Natural killer cell (primary cell): ENCODE measurements around the gene SERGEF. TPM values are rescaled to one million over a fixed set of nuclear protein-coding genes. Genes with fewer than 3 reads are reported as not detected.

Experiments used
- ATAC-seq, 3 donors: fragments of 150-1000 bp in 2 of 3; fragments of 200-7000 bp in 1 of 3; cut with Tn5 transposase; 1 replicate in 1 of 3; 2 replicates in 2 of 3; pipeline ENCODE4 v1.10.0; 2021; ENCODE audit warnings: mild to moderate bottlenecking in 2 of 3, moderate library complexity in 2 of 3
- DNase-seq, 2 donors: peaks; one replicate each; pipeline versions ENCODE4 v3.0.0 to v3.0.0-alpha.2; 2013 to 2021; ENCODE audit warnings: mixed read lengths in 1 of 2
- H3K27ac ChIP-seq: one replicate; pipeline ENCODE4 v1.5.1; 2013; ENCODE audit warnings: mild to moderate bottlenecking, low read length
- H3K27me3 ChIP-seq: one replicate; pipeline ENCODE4 v1.6.1; 2013; ENCODE audit warnings: low read length; ENCODE audit not compliant: control insufficient read depth, insufficient read depth
- H3K36me3 ChIP-seq: one replicate; pipeline ENCODE4 v1.6.1; 2013; ENCODE audit warnings: low read length; ENCODE audit not compliant: control insufficient read depth, insufficient read depth
- H3K4me1 ChIP-seq: one replicate; pipeline ENCODE4 v1.6.1; 2013; ENCODE audit warnings: low read length; ENCODE audit not compliant: control insufficient read depth, insufficient read depth
- H3K4me3 ChIP-seq: one replicate; pipeline ENCODE4 v1.5.1; 2013; ENCODE audit warnings: low read length
- H3K9me3 ChIP-seq: one replicate; pipeline ENCODE4 v1.6.1; 2013; ENCODE audit warnings: low read length; ENCODE audit not compliant: control insufficient read depth, insufficient read depth
- H3K27ac Mint-ChIP-seq, 2 donors: one replicate each; pipeline ENCODE4 v1.8.0; 2022; ENCODE audit warnings: mild to moderate bottlenecking in 2 of 2, mixed read lengths in 2 of 2, moderate library complexity in 1 of 2
- H3K27me3 Mint-ChIP-seq, 2 donors: one replicate each; pipeline ENCODE4 v1.8.0; 2022; ENCODE audit warnings: low read depth in 2 of 2, mixed read lengths in 2 of 2
- H3K36me3 Mint-ChIP-seq: one replicate; pipeline ENCODE4 v1.8.0; 2022; ENCODE audit warnings: mixed read lengths
- H3K4me1 Mint-ChIP-seq, 2 donors: one replicate each; pipeline ENCODE4 v1.8.0; 2022; ENCODE audit warnings: mixed read lengths in 2 of 2
- H3K4me3 Mint-ChIP-seq: one replicate; pipeline ENCODE4 v1.8.0; 2022; ENCODE audit warnings: mild to moderate bottlenecking, moderate library complexity, mixed read lengths
- H3K9me3 Mint-ChIP-seq, 2 donors: one replicate each; pipeline ENCODE4 v1.8.0; 2022; ENCODE audit warnings: mixed read lengths in 2 of 2
- WGBS: methylation state at CpG from one replicate; pipeline ENCODE4 v1.1.7; 2013; ENCODE audit warnings: missing lambda C conversion rate; ENCODE audit not compliant: insufficient coverage; 5-methylcytosine and 5-hydroxymethylcytosine counted together
- intact Hi-C: fragments of 100-400 bp; cut with micrococcal nuclease; formaldehyde crosslinking; loops from one replicate; pipeline ENCODE4 v1.14.2; 2022
- total RNA-seq, 4 donors: library from RNA; stranded (reverse); fragments of 120-200 nt in 1 of 4; gene quantifications; one replicate each; pipeline versions ENCODE4 v1.2.3 to v1.2.4, GENCODE V29; 2013 to 2022
- TF ChIP-seq, protein P1 (sequence below): fragments of 200-600 bp; IDR thresholded peaks from one replicate; pipeline ENCODE4 v1.8.0; 2022; ENCODE audit warnings: antibody characterized with exemption

Gene SERGEF
- total RNA-seq, 3 donors from 2014 or later (not counting 1 experiment from before 2014, with no cell fraction given), result 67.5 to 78.6 (median 69.4) TPM

- Mint-ChIP-seq H3K36me3 (no peaks in the 10 kb centered on the region), H3K27me3 (no peaks in the 10 kb centered on the region), H3K9me3 (no peaks in the 10 kb centered on the region), H3K4me1 (no peaks in the 10 kb centered on the region), H3K4me3 (no peak overlapping the region), H3K27ac (no peak overlapping the region)
- no peak for ATAC-seq
- intact Hi-C loops, result no loop called here
- DNase-seq, result no peak
- no peak overlapping the region for H3K27ac ChIP-seq
- TF ChIP-seq, protein P1, sequence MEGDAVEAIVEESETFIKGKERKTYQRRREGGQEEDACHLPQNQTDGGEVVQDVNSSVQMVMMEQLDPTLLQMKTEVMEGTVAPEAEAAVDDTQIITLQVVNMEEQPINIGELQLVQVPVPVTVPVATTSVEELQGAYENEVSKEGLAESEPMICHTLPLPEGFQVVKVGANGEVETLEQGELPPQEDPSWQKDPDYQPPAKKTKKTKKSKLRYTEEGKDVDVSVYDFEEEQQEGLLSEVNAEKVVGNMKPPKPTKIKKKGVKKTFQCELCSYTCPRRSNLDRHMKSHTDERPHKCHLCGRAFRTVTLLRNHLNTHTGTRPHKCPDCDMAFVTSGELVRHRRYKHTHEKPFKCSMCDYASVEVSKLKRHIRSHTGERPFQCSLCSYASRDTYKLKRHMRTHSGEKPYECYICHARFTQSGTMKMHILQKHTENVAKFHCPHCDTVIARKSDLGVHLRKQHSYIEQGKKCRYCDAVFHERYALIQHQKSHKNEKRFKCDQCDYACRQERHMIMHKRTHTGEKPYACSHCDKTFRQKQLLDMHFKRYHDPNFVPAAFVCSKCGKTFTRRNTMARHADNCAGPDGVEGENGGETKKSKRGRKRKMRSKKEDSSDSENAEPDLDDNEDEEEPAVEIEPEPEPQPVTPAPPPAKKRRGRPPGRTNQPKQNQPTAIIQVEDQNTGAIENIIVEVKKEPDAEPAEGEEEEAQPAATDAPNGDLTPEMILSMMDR, result no peak
- no peaks in the 10 kb centered on the region for H3K9me3 ChIP-seq
- no peaks in the 10 kb centered on the region for H3K4me1 ChIP-seq
- 95% methylated on average over 15 of the region's 15 CpGs for WGBS
- no peak overlapping the region for H3K4me3 ChIP-seq
- H3K27me3 ChIP-seq, result no peaks in the 10 kb centered on the region
- H3K36me3 ChIP-seq, result no peaks in the 10 kb centered on the region
These were observed 232.2 kb downstream of the SERGEF start for GRCh38 chr11:17780668-17781067.

- Histone ChIP-seq H3K4me1 (no peaks in the 10 kb centered on the region), H3K36me3 (no peaks in the 10 kb centered on the region), H3K27ac (no peak overlapping the region), H3K4me3 (no peak overlapping the region), H3K9me3 (no peaks in the 10 kb centered on the region), H3K27me3 (no peaks in the 10 kb centered on the region)
- no peak for ATAC-seq
- TF ChIP-seq, protein P1, result no peak
- Mint-ChIP-seq H3K27ac (no peak overlapping the region), H3K9me3 (no peaks in the 10 kb centered on the region), H3K4me1 (no peaks in the 10 kb centered on the region), H3K4me3 (no peak overlapping the region), H3K27me3 (no peaks in the 10 kb centered on the region), H3K36me3 (no peaks in the 10 kb centered on the region)
- DNase-seq, result no peak
- intact Hi-C loops, result no loop called here
- WGBS, result 91% methylated on average over 14 of the region's 14 CpGs
These were observed 232.8 kb downstream of the SERGEF start for GRCh38 chr11:17779861-17780594.

DNA sequence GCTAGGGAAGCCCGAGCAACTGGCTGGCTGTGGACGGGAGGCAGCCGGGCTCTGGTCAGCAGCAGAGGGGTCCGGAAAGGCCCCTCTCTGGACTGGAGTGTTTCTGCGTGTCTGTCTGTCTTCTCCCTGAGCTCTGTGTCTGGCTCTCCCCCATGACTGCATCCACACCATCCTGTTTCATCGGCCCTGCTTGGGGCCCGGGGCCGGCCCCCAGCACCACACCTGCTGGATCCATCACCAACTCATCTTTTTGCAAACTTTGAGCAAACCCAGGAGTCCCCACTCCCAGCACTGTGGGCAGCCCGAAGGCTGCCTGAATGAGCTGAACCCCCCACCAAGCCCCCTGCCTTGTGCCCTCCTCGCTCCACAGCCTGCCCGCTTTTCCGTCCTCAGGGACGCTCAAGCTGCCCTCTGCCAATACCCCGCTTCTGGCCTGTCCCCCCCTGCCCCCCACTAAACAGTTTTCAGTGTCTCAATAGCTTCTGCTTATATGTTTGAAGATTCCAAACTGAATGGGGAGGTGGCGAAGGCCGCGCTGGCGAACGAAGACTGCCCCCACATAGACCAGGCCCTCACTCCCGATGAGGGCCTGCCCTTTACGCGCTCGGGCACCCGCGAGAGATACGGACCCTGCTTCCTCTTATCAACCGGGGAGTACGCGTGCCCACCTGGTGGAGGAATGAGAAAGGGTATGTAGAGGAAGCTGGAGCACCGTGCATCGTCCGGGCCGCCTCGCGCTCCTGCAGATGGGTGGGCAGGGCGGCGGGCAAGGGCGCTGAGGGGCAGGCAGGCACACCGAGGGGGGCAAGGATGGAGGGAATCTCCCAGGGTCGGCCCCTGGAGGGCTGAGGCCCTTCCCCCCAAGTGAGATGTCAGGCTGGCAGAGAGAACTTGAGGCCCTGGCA lies 233.6 kb downstream of the SERGEF start:
- Mint-ChIP-seq H3K9me3 (no peaks in the 10 kb centered on the region), H3K4me3 (no peak overlapping the region), H3K4me1 (no peaks in the 10 kb centered on the region), H3K36me3 (no peaks in the 10 kb centered on the region), H3K27me3 (no peaks in the 10 kb centered on the region), H3K27ac (no peak overlapping the region)
- no peaks in the 10 kb centered on the region for H3K36me3 ChIP-seq
- H3K27ac ChIP-seq, result no peak overlapping the region
- no peak for ATAC-seq
- H3K27me3 ChIP-seq, result no peaks in the 10 kb centered on the region
- intact Hi-C loops, result no loop called here
- no peak overlapping the region for H3K4me3 ChIP-seq
- H3K4me1 ChIP-seq, result no peaks in the 10 kb centered on the region
- TF ChIP-seq, protein P1, result no peak
- DNase-seq, result no peak
- WGBS, result 91% methylated on average over 40 of the region's 40 CpGs
- no peaks in the 10 kb centered on the region for H3K9me3 ChIP-seq
